Activated CD4-positive, CD25-positive, alpha-beta regulatory T cell (primary cell): ENCODE results near the gene YPEL2.
"Not testable (repeated sequence)": the region's sequence is repeated elsewhere in the genome, so short reads cannot be mapped to it uniquely, and the experiment has no call there.

Experiments
- DNase-seq, 4 experiments: peaks; one replicate each; lab custom pipeline; 2025; lab: John Stamatoyannopoulos, UW

YPEL2 gene, protein sequence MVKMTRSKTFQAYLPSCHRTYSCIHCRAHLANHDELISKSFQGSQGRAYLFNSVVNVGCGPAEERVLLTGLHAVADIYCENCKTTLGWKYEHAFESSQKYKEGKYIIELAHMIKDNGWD

DNA sequence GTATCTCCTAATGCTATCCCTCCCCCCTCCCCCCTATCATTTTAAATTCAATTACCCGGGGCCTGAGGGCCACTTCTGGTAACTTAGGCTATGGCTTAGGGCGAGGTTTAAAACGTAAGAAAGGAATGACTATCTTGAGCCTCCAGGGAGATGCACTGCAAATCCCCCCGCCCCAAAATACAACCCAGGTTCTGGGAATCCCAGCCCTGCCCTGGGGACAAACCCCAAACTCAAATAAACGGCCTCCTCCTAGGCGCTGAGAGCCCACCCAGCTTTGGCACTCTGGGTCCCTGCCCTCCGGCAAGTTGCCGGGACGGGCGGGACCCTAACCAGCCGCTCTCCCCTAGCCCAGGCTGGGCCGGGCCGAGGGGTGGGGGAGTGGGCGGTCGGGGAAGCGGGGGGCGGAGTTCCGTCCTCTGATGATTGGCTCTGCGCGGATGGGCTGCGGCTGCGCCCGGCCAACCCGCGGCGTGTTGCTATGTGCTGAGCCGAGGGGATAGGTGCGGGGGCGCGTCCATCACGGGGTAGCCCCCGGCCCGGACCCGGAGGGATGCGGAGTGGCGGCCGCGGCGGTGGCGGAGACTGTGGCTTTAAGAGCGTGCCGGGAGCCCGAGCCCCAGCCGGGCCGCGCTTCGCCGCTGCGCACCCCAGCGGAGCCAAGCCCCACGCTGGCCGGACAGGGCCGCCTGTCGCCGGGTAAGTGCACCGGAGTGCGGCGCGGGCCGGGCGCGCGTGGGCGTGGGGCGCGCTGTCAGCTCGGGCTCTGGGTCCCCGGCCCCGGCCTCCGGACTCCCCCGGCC is at the start of gene YPEL2:
Gene YPEL2 (plus strand): TSS at position 527 of the 800 bp plus-strand sequence. CDS start 21,755 bp downstream, outside the sequence.
- peak; percentile 66 to 83 (median 75) for DNase-seq

DNA sequence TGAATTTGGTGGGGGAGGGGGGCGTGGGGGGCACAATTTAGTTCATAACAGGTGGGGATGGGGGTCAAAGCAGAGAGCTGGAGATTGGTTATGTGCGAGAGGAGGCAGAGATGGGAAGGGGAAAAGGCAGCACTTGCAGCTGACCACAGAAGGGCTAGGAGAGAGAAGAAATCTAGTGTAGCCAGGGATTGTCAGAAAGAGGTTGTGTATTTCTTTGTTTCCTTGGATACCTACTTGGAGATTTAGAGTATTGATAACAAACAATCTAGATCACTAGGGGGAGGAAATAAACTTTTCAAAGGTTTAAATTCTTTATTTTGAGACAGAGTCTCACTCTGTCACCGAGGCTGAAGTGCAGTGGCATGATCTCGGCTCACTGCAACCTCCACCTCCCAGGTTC is 47.1 kb upstream of the YPEL2 start:
- DNase-seq: no peak

DNA sequence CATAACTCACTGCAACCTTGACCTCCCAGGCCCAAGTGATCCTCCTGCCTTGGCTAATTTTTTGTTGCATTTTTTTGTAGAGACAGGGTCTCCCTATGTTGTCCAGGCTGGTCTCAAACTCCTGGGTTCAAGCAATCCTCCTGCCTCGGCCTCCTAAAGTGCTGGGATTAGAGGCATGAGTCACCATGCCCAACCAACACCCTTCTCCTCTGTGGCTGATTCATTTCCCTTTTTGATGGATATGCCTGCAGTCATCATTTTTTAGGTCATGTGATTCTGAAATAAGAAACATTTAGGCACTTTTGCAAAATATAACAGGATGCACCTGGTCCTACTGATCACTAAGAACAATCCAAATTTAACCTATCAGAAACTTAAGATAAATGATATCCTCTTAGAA is 44.0 kb upstream of the YPEL2 start:
- no peak for DNase-seq

DNA sequence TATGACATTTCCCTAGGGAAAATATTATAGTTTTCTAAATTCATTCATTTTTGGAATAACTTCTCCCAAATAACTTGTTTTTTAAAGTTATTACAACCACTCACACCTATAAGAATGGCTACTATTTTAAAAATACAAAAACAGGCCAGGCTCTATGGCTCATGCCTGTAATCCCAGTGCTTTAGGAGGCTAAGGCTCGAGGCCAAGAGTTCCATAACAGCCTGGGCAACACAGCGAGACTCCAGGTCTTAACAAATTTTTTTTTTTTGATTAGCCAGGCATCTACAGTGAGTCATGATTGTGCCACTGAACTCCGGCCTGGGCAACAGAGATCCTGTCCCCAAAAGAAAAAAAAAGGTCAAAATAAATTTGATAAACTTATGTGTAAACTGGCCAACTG is 43.6 kb upstream of the YPEL2 start:
- DNase-seq: no peak

DNA sequence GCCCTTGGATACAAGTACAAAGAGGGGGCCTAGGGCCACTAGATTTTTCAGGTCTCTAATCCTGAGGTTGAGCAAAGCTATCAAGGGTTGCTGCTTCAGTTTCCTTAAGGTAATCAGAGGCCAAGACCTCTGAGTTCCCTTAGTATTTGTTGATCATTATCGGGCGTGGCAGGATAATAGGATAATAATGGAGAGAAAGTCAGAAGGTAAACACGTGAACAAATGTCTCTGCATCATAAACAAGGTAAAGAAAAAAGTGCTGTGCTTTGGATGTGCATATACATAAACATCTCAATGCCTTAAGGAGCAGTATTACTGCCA is 41.5 kb upstream of the YPEL2 start:
- DNase-seq: no peak

DNA sequence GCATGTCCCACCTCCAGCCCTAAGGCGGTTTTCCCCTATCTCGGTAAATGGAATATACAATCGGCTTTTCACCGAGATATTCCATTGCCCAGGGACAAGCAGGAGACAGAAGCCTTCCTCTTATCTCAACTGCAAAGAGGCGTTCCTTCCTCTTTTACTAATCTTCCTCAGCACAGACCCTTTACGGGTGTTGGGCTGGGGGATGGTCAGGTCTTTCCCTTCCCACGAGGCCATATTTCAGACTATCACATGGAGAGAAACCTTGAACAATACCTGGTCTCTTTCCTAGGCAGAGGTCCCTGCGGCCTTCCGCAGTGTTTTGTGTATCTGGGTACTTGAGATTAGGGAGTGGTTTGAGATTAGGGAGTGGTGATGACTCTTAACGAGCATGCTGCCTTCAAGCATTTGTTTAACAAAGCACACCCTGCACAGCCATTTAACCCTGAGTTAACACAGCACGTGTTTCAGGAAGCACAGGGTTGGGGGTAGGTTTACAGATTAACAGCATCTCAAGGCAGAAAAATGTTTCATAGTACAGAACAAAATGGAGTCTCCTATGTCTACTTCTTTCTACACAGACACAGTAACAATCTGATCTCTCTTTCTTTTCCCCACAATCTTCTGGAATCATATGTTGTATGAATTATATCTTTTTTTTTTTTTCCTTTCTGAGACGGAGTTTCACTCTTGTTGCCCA is 41.0 kb upstream of the YPEL2 start:
- DNase-seq: not testable (repeated sequence)

DNA sequence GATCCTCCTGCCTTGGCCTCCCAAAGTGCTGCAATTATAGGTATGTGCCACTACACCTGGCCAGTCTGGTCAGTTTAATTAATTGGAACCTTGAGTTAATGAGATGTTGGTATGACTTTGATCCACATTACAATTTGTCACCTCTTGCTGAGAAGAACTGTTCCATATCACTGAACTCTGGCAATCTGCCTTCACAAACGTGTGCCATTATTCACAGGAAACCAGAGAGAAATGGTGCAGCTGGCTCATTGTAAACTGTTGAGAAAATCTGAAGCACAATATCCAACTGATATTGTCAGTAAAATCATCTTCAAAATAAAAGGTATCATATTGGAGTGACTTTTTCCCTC is 39.3 kb upstream of the YPEL2 start:
- DNase-seq: no peak

DNA sequence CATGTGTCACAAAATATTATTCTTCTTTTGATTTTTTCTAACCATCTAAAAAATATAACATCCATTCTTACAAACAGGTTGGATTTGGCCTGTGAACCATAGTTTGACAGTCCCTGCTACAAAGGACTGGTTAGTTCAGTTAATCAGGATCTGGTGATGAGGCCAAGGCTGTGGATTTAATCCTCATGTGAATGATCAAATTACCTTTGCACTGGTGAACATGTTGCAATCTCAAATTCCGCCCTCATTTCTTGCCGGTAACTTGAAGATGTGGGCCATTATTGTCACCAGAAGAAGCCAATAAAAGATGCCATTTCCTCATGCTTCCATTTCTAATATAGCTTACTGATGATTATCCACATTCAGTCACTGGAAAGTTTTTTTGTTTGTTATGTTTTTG is 35.3 kb upstream of the YPEL2 start:
- no peak for DNase-seq

DNA sequence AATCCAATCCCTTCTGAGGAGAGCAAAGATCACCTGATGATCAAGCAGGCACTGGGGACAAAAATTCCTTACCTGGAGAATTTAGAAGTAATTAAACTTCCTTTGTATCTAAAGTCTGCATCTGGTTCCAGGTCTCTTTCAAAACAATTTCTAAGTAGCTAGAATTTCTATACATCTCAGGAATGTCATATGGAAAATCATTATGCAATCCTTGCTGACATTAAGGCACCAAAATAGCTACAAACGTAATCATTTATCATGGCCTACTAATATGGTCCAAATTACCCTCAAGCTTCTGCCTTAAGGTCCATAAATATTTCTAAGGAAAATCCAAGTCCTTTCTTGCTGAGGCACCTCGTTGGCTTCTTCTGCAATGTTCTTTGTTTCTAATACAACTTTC is 32.9 kb upstream of the YPEL2 start:
- no peak for DNase-seq

DNA sequence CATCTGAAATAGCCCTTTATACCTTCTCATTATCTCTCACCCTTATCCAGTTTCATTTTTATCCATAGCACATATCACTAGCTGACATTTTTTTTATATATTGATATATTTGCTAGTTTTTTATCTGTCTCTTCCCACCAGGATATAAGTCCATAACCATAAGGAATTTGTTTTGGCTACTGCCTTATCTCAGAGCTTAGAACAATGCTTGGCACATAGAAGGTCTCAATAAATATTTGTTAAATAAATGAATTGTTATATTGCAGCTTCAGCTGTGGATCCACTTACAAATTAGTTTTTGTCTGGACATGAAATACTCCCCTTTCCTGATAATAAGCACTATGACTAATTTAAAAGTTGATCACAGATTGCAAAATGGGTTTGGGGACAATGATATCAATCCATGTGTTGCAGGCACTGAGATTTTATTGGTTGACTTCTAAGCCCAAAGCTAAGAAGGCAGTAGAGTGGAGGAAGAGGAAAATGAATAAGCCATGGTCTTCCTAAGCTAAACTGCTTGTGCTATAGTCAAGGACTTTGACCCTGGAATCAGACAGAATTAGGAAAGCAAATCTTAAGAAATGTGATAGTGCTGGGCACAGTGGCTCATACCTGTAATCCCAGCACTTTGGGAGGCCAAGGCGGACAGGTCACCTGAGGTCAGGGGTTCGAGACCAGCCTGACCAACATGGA is 31.9 kb upstream of the YPEL2 start:
- DNase-seq: no peak

DNA sequence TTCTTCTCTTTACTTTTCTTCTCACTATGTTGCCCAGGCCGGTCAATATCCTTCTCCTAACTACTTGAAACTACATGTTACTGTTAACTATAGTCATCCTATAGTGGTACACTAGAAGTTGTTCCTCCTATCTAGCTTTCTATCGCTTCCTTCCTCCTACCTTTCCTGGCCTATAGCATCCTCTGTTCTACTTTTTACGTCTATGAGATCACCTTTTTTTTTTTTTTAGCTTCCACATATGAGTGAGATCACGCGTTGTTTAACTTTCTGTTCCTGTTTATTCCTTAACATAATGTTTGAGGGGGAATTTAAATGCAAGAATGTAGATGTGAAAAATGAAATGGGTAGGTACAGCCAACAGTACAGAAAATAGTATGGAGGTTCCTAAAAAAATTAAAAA is 30.5 kb upstream of the YPEL2 start:
- DNase-seq: no peak

DNA sequence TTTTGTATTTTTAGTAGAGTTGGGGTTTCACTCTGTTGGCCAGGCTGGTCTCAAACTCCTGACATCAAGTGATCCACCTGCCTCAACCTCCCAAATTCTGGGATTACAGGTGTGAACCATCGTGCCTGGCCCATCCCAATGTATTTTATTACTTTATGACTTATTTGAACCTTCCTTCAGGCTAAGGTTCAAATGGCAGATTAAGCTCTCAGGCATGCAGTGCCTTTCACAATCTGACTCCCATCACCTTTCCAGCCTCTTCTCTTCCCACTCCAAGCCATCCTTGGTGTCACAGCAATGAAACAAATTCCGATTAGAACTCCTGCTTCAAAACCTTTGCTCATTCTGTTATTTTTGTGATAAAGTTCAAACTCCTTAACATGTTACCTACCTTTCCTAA is 26.6 kb upstream of the YPEL2 start:
- DNase-seq: no peak

DNA sequence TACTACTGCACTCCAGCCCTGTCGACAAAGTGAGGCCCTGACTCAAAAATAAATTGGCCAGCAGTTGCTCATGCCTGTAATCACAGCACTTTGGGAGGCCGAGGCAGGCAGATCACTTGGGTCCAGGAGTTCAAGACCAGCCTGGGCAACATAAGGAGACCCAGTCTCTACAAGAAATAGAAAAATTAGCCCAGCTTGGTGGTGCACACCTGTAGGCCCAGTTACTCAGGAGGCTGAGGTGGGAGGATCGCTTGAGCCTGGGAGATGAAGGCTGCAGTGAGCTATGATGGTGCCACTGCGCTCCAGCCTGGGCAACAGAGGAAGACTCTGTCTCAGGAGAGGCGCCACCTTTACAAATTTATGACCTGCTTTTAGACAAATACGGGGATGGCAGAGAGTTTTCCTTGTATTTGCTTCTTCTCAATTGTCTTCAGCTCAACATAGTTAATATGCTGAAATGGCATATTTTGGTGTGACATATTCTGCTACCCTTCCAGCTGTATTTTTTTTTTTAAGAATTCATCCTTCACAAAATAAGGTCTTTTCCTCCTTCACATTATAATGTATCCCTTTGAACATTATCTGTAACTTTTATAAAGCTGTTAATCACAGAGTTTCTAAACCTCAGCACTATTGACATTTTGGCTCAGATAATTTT is 21.1 kb upstream of the YPEL2 start:
- no peak for DNase-seq

DNA sequence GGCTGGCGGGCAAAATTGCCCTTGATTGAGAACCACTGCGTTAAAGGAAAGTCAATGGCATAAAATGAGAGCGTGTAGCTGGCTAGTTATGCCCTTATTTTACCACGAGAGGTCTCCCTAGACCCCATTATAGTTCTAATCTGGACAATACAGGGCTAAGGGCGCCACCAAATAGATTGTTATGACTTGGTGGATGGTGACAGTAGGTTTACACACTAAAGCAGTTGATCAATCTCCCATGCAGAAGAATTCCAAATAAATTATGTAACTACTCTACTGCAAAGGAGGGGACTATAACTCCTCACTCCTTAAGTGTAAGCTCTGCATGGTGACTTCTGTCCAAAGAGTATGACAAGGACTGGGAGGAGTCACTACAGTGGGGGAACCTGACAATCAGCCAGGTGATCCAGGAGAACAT is 20.4 kb upstream of the YPEL2 start:
- no peak for DNase-seq

DNA sequence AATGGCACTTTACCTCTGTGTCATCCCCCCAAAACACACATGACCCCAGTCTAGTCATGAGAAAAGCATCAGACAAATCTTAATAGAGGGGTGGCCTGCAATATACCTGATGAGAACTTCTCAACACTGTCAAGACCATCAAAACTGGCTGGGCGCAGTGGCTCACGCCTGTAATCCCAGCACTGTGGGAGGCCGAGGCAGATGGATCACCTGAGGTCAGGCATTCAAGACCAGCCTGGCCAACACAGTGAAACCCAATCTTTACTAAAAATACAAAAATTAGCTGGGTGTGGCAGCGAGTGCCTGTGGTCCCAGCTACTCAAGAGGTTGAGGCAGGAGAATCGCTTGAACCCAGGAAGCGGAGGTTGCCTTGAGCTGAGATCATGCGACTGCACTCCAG is 19.9 kb upstream of the YPEL2 start:
- not testable (repeated sequence) for DNase-seq

DNA sequence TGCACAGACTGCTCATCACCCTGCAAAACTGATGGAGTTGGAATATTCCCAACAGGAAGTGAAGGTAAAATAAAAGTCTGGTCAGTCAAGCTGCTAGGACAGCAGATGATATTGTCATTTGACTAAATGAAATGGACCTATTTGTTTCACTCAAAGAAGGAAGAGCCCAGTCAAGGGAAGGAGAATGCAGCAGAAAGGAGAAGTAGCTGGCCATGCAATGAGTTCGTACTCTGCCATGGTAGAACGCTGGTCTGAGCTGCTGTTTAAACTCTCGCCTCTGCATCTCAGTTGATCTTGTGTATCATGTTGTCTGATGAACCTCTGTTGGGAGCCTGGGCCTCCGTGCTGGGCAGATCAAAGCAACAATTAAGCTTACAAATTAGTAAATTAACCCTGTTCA is 15.6 kb upstream of the YPEL2 start:
- DNase-seq: no peak

DNA sequence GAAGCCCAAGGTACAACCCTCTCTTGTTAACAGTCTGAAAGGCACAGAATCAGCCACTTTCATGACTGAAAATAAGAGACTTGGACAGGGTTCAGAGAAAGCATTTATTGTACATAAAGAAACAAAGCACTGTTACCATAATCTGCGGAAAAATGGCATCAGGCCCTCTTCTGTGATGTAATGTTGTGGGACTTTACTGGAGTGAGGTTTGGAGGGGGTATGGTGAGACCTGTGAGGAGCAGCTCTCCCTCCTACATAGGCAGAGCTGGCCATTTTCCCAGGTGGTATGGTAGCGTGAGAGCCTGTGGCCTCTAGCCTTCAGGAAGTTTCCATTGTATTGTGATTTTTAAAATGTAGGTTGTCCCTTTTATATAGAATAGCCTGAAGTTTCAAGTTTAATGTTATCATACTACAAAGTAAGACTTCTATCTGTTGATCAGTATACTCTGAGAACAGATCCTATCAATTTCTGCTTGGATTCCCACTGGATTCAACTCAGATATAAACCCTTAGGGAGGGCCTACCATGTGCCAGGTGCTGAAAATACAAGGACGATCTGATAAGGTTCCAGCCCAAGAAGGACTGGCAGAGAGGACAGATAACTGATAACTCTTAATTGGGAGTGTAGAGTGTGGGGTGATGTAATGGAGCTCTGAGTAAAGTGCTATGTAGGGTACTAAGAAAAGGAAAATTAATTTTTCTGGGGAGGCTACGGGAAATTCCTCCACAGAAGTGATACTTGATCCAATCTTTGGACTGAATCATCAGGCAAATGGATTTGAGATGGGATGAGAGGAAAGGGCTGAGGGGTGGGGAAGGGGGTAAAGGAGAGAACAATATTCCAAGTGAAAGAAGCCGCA is 4.1 kb upstream of the YPEL2 start:
- no peak for DNase-seq

DNA sequence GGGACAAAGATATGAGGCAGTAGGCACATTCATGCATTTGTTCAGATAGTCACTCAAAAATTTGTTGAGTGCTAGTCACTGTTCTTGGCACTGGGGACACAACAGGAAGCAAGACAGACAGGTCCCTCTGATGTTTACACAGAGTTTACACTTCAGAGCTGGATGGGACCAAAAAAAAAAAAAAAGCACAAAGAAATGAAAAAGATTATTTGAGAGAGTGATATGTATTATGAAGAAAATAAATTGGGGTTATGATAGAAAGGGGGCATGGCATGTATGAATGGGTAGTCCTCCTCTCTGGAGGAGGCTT is 3.5 kb upstream of the YPEL2 start:
- no peak for DNase-seq

DNA sequence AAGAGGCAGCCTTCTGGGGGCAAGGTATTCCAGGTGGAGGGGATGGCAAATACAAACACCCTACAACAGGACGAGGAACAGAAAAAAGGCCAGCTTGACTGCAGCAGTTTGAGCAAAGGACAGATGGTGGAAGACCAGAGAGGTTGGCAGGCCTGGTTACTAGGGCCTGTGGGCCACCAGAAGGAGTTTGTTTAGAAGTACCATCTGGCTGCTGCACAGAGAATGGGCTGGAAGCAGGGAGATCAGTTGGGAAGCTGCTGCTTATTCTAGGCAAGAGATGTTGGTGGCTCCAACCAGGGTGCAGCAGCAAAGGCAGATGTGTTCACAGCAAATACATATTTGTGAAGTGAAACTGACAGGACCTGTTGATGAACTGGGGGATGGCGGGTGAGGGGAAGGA is 2.9 kb upstream of the YPEL2 start:
- DNase-seq: no peak

DNA sequence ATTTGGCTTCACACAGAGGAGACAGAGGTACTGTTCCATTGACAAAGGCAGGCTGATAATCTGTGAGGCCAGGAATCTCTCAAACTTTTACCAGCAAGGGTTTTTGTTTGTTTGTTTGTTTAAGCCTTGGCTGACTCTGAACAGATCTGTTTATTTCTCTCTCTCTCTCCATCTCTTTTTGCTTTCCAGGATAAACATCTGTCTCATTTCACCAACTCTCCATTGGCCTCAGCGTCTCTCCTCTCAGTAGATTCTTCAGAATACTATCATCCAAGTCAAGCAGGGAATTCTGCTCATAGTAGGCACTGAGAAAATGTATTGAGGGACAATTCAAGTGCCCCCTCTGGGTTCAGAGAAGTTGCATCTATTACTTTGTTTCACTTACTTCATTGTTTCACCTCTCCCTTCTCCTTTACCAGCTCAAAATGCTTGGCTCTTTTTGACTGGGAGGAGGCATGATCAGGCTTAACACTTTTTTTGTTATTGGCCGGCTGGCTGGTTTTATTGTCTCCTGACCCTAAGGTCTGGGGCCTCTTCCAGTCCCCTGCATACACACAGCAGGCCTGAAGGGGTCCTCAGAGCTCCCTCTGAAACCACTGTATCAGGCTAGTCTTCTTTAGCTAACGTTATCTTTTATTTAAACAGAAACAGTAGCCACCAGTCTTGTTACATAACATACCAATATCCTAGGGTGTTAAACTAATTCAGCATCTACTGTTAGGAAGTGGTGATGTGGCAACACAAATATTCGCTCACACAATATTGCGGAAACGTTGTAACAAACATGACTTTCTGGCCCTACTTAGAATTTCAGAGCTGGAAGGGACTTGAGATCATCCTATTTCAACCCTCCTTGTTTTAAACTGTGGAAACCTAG is 2.0 kb upstream of the YPEL2 start:
- DNase-seq: peak in 2 of 4 experiments; percentile 19 to 29
